Measurements from ENCODE around the gene NEGR1.

DNA sequence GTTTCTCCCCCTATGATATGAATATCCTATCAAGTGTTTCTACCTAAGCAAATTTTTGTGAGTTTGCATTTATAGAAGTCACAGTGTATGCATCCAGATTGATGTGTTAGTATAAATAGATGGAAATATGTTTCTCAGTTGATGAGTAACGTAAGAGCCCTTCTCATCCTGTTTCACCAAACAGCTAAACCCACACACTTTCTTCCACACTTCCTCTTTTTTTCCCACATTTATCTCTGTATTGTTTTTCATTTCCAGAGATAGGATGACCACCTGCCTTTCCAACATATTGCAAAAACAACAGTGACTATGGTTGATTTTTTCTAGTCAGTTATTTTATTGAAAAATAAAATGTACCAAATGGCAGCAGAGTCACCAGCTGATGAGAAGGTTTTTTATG lies 490.1 kb downstream of the NEGR1 start:
- TF ChIP-seq, protein P1, sequence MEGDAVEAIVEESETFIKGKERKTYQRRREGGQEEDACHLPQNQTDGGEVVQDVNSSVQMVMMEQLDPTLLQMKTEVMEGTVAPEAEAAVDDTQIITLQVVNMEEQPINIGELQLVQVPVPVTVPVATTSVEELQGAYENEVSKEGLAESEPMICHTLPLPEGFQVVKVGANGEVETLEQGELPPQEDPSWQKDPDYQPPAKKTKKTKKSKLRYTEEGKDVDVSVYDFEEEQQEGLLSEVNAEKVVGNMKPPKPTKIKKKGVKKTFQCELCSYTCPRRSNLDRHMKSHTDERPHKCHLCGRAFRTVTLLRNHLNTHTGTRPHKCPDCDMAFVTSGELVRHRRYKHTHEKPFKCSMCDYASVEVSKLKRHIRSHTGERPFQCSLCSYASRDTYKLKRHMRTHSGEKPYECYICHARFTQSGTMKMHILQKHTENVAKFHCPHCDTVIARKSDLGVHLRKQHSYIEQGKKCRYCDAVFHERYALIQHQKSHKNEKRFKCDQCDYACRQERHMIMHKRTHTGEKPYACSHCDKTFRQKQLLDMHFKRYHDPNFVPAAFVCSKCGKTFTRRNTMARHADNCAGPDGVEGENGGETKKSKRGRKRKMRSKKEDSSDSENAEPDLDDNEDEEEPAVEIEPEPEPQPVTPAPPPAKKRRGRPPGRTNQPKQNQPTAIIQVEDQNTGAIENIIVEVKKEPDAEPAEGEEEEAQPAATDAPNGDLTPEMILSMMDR (IDR thresholded peaks at IDR 0.05): no peak
- no peak for TF ChIP-seq EP300 (IDR thresholded peaks at IDR 0.05)
- no peak for TF ChIP-seq POLR2A (IDR thresholded peaks at IDR 0.05)
